Forelimb muscle (tissue), 1 donor: Measurements from ENCODE around the gene MYOZ3. TPM values are rescaled to one million over a fixed set of nuclear protein-coding genes. Genes with fewer than 3 reads are reported as not detected.

Source experiments
- DNase-seq: peaks from one replicate; pipeline ENCODE4 v3.0.0-alpha.2; 2013; ENCODE audit warnings: low read depth
- polyA plus RNA-seq: library from polyadenylated mRNA; unstranded; fragments of 120-200 nt; gene quantifications from one replicate; pipeline ENCODE4 v1.2.1, GENCODE V29; 2013; ENCODE audit not compliant: insufficient read length

Gene MYOZ3
- 13.7 TPM for polyA plus RNA-seq

- DNase-seq, result no peak
These were observed at the start of gene MYOZ3 for GRCh38 chr5:150661086-150661485. Gene MYOZ3, plus strand, starts transcription at chr5:150661251. Its CDS starts 1,691 bp downstream, at chr5:150662942.

GRCh38 chr5:150612405-150612804 is 48.6 kb upstream of the MYOZ3 start:
- DNase-seq, result no peak

GRCh38 chr5:150612905-150613670 is 48.0 kb upstream of the MYOZ3 start:
- no peak for DNase-seq

- DNase-seq, result no peak
These were observed 46.9 kb upstream of the MYOZ3 start for GRCh38 chr5:150613991-150614660.

- DNase-seq, result no peak
These were observed 46.4 kb upstream of the MYOZ3 start for GRCh38 chr5:150614661-150615060.

- DNase-seq, result no peak
These were observed 45.8 kb upstream of the MYOZ3 start for GRCh38 chr5:150615141-150615699.

- no peak for DNase-seq
These were observed 45.0 kb upstream of the MYOZ3 start for GRCh38 chr5:150616024-150616470.

- no peak for DNase-seq
These were observed 44.5 kb upstream of the MYOZ3 start for GRCh38 chr5:150616506-150616905.

- DNase-seq, result no peak
These were observed 42.9 kb upstream of the MYOZ3 start for GRCh38 chr5:150618163-150618562.

GRCh38 chr5:150618588-150619281 is 42.3 kb upstream of the MYOZ3 start:
- no peak for DNase-seq

- DNase-seq, result no peak
These were observed 41.5 kb upstream of the MYOZ3 start for GRCh38 chr5:150619359-150620230.

- no peak for DNase-seq
These were observed 39.8 kb upstream of the MYOZ3 start for GRCh38 chr5:150621301-150621700.

GRCh38 chr5:150622157-150622556 is 38.9 kb upstream of the MYOZ3 start:
- no peak for DNase-seq

GRCh38 chr5:150623152-150623877 is 37.7 kb upstream of the MYOZ3 start:
- DNase-seq, result no peak

GRCh38 chr5:150623878-150624216 is 37.2 kb upstream of the MYOZ3 start:
- DNase-seq, result no peak

- DNase-seq, result no peak
These were observed 36.5 kb upstream of the MYOZ3 start for GRCh38 chr5:150624334-150625163.

GRCh38 chr5:150625164-150625535 is 35.9 kb upstream of the MYOZ3 start:
- DNase-seq, result no peak

GRCh38 chr5:150625831-150626746 is 35.0 kb upstream of the MYOZ3 start:
- no peak for DNase-seq

GRCh38 chr5:150626853-150627276 is 34.2 kb upstream of the MYOZ3 start:
- no peak for DNase-seq
